ENCODE results near the gene FAM13C.

- TF ChIP-seq POLR2AphosphoS5 (IDR thresholded peaks at IDR 0.05; ENCODE audit: low read depth, low read length) (no peak), POLR2A (IDR thresholded peaks at IDR 0.05; ENCODE audit: low read depth, low read length) (no peak)
These were observed 20.5 kb upstream of the FAM13C start for GRCh38 chr10:59382831-59383295.
